OCI-LY1 (cell line): ENCODE results near the gene LRRTM1.

Experiments used
- CTCF ChIP-seq: fragments of 200-600 bp; sonication (generic), shearing (Covaris generic); IDR thresholded peaks from 2 replicates; pipeline ENCODE4 v1.5.1; 2017; ENCODE audit warnings: mild to moderate bottlenecking, antibody characterized with exemption, low read length, moderate library complexity, mixed read lengths
- EZH2 ChIP-seq: fragments of 200-600 bp; sonication (generic), shearing (Covaris generic); IDR thresholded peaks from 2 replicates; pipeline ENCODE4 v1.8.0; 2017; ENCODE audit warnings: borderline replicate concordance, mixed run types, mild to moderate bottlenecking, antibody characterized with exemption, low read length, moderate library complexity, mixed read lengths

GRCh38 chr2:80348953-80349352 is 44.4 kb upstream of the LRRTM1 start:
- TF ChIP-seq EZH2 (no peak), CTCF (no peak)
